ENCODE results near the gene TNS4.

GRCh38 chr17:40466298-40466971, 35.0 kb downstream of the TNS4 start:
- no peak for TF ChIP-seq CTCF (conservative IDR thresholded peaks at IDR 0.05; ENCODE audit: low read depth, low read length)
- TF ChIP-seq EZH2 (IDR thresholded peaks at IDR 0.05; ENCODE audit: low read length, unreplicated experiment) = no peak
